HG03521 (cell line): ENCODE measurements around the gene ROBO1.
"Not testable (repeated sequence)": the region's sequence is repeated elsewhere in the genome, so short reads cannot be mapped to it uniquely, and the experiment has no call there.

Source experiments
- ATAC-seq: cut with Tn5 transposase; IDR thresholded peaks from one replicate; pipeline ENCODE4 v1.9.1; 2021; ENCODE audit warnings: mild to moderate bottlenecking, moderate library complexity; ENCODE audit not compliant: unreplicated experiment

Gene ROBO1

GRCh38 chr3:79325833-79326383 is 441.9 kb downstream of the ROBO1 start:
- not testable (repeated sequence) for ATAC-seq

DNA sequence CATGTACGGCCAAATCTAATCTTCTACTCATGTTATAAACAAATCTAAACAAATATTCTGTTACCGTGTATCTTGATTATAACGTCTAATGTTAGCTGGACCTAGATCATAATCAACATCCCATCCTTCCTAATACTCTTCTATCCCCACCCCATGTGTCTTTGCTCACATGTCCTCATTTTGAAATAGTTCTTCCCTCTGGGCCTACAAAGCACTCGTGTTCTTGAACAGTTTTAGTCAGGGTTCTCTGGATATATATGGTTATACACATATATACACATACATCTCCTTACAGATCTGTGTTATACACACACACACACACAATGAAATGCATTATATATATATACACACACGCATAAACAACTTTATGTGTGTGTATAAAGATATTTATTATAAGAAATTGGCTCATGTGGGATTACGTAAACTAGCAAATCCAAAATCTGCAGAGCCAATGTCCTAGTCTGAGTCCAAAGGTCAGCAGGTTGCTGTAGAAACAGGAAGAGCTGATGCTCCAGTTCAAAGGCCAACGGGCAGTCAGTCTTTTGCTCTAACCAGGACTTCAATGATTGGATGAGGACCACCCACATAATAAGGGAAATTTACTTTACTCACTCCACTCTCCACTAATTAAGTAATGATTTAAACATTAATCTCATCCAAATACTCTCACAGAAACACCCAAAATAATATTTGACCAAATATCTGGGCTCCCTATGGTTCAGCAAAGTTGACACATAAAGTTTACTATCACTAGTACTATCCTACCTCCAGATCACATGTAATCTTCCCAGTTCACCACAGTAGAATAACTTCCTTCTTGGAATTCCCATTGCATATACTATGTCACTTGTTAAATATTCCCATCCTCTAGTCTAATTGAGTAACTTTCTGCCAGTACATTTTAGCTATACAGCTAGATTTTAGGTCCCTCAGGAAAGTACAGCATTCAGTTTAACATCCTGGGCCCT is 450.0 kb downstream of the ROBO1 start:
- no peak for ATAC-seq

DNA sequence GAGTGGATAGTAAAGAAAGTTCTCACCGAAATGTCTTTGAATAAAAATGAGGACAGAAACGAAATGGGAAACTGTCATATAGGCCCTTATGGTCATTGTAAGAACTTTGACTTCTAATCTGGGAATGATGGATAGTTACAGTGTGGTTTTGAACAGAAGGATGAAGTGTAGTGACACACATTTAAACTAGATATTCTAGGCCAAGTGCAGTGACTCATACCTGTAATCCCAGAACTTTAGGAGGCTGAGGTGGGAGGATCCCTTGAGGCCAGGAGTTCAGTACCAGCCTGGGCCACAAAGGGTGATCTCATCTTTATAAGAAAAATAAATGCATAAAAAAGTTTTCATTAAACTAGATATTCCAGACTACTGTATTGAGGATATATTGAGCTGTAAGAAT is 452.8 kb downstream of the ROBO1 start:
- ATAC-seq: no peak

DNA sequence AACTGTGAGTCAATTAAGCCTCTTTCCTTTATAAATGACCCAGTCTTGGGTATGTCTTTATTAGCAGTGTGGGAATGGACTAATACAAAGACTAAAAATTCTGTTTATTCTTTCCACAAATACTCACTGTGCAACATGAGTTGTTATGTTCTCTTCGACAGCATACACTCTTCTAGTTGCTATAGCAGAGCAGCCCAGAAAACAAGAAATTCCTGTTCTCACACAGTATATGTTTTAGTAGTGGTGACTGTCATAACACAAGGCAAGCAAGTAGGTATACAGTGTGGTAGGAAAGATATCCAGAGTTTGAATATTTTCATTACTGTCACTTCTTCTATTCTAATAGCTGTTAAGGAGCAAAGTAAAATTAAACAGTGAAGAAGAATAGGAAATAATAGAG is 453.3 kb downstream of the ROBO1 start:
- ATAC-seq: no peak

DNA sequence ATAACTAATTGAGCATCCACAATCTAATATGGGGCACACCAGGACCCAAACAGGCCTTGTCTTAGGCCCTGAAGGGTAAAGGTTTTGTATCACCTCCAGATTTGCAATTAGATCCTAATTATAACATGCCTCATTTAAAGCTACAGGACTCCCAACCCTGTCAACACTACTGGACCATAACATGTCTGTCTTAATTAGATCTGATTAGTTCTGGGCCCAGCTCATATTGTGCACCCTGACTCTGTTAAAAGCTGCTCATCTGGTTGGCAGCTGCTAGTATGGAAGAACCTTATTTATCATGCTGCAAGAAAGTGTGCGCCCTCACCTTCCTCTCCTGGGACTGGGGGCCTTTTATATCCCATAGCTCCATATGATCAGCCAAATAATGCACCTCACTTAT is 457.8 kb downstream of the ROBO1 start:
- ATAC-seq: no peak

DNA sequence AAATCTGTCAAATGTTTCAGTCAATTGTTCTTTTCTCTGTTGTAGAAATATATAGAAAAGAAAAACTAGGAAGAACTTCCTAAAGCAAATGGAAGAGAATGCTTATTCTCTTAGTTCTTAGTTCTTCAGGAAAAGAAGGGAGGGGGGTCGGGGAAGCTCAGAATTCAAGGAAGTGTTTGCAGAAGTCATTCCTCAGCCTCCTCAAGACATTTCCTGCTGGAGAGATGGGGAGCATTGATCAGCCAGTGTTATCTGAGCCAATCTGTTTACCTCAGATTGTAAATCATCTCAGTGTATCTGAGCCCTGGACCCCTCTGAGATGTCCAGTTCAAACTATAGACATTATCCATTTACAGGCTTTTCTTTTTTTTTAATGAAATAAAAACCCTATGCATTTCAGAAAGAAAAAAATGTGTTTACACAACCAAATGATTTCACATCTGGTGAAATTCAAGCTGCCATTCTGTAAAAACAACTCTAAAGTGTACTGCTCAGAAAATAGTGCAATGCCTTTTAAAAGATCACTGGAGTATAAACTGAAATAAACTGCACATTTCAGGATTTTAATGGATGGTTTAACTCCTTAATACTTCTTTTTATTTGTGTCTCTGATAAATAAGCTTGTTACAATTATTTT is 460.7 kb downstream of the ROBO1 start:
- no peak for ATAC-seq

DNA sequence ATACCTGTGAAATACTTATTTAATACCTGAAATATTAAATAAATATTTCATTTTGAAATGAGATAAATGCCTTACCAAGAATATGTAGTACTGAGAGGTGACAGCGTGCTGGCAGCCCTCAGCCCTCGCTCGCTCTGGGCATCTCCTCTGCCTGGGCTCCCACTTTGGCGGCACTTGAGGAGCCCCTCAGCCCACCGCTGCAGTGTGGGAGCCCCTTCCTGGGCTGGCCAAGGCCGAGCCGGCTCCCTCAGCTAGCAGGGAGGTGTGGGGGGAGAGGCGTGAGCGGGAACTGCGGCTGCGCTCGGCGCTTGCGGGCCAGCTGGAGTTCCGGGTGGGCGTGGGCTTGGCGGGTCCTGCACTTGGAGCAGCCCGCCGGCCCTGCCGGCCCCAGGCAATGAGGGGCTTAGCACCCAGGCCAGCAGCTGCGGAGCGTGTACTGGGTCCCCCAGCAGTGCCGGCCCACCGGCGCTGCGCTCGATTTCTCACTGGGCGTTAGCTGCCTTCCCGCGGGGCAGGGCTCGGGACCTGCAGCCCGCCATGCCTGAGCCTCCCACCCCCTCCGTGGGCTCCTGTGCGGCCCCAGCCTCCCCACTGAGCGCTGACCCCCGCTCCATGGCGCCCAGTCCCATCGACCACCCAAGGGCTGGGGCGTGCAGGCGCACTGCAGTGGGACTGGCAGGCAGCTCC is 467.7 kb downstream of the ROBO1 start:
- ATAC-seq: not testable (repeated sequence)

GRCh38 chr3:79297245-79297960 is 470.4 kb downstream of the ROBO1 start:
- no peak for ATAC-seq

GRCh38 chr3:79286882-79287281 is 480.9 kb downstream of the ROBO1 start:
- no peak for ATAC-seq

GRCh38 chr3:79285871-79286270 is 481.9 kb downstream of the ROBO1 start:
- ATAC-seq: no peak

GRCh38 chr3:79285380-79285779 is 482.4 kb downstream of the ROBO1 start:
- ATAC-seq: no peak

- no peak for ATAC-seq
Observed at GRCh38 chr3:79284781-79285180, 483.0 kb downstream of the ROBO1 start.

DNA sequence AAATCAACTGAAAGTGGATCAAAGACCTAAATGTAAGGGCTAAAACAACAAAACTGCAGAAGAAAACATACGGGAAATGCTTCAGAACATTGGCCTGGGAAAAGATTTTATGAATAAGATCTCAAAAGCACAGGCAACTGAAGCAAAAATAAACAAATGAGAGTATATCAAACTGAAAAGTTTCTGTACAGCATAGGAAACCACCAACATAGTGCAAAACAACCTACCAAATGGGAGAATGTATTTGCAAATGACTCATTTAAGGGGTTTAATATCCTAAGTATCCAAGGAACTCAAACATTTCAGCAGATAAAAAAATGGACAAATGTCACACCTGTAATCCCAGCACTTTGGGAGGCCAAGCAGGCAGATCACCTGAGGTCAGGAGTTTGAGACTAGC is 489.1 kb downstream of the ROBO1 start:
- no peak for ATAC-seq

- ATAC-seq: no peak
Observed at GRCh38 chr3:79268422-79268821, 499.4 kb downstream of the ROBO1 start.

DNA sequence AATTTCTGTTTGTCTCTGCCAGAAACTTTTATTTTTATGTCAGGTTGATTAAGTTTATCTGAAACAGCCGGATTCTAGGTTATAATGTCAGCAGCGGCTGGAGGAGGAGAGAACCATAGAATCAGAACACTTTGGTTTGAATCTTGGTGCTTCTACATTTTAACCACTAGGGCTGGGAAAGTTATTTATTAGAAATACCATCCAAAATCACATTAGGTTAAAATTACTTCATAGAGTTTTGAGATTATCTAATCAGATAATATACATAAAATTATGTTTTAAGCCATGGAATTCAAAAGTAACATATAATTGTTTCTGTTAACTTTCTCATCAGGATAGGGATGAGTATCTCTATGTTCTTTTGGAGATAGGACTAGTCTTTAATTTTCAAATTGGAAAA is 502.9 kb downstream of the ROBO1 start:
- no peak for ATAC-seq

GRCh38 chr3:79263423-79263822 is 504.4 kb downstream of the ROBO1 start:
- no peak for ATAC-seq

DNA sequence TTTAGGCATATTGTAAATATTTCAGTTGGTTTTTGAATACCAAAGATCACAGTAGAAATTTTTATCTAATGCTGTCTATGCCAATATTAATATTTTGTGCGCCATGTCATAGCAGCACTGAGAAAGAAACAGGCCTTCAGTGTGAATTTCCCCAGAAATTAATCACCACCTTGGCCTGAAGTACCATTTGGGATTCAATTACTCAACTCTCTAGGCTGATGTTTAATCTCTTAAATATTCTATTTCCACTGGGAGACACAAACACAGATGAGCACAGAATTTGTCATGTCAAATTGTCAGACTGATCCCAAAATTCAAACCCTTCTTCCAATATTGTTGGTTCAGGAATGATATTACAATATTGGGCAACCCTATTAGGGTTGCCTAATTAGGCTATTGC is 509.3 kb downstream of the ROBO1 start:
- ATAC-seq: no peak

- ATAC-seq: no peak
Observed at GRCh38 chr3:79257791-79258190, 510.0 kb downstream of the ROBO1 start.

DNA sequence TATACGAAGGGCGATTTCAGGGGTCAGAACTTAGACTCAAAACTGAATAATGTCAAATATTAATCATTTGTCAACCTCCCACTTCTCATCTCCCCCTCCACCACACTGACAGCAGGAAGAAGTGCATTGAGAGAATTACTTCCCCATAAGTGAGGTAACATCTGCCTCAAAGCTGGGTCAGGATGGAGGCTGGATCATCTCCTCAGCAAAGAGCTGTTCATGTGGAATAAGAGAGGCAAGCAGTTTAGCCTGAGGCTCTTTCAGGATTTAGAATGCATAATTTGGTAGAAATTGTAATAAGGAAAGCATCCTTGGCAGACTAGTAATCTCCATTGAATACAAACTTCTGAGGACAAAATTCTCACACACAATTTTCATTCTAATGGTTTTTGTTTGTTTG is 512.1 kb downstream of the ROBO1 start:
- no peak for ATAC-seq

DNA sequence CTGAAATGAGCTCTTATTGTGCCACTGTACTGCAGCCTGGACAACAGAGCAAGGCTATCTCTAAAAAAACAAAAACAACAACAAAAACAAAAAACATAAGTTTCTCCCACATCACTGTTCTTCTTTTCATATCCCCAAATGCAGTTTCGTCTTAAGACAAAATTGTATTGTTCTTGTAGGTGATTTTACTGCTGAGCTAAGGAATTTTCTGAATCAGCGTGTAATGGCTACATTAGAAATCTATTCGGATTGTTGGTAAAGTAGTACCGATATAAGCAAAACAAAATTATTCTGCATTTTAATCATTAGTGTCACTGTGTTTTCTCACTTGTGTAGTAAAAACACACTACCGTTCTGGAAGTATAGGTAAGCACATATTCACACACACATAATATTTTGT is 512.5 kb downstream of the ROBO1 start:
- no peak for ATAC-seq

DNA sequence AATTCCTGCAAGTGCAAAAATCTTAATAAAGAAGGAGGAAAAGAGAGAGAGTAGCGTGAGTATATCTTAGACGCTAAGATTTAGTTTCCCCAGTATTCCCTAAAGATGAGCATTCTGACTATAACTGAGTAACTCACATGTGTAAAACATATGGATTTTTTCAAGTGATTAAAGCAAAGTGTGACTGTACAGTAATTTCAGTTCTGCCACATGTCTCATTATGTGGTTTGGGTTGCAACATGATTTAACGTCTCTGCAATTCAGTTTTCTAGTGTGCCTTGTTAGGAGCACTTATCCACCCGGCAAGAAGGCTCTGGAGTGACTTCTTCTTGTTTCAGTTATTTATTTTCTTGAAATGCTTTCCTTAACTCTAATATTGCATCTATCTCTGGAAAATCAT is 514.1 kb downstream of the ROBO1 start:
- ATAC-seq: no peak
